H9 (cell line): ENCODE results near the gene ROCK1. TPM values are rescaled to one million over a fixed set of nuclear protein-coding genes. Genes with fewer than 3 reads are reported as not detected.

Source experiments
- DNase-seq: peaks from one replicate; pipeline ENCODE4 v3.0.0-alpha.2; 2017
- H2AFZ ChIP-seq: one replicate; pipeline ENCODE4 v1.6.1; 2013; ENCODE audit warnings: mild to moderate bottlenecking, low read length, control low read depth, moderate library complexity
- H2AK5ac ChIP-seq: 2 replicates; pipeline ENCODE4 v1.6.1; 2013; ENCODE audit warnings: low read length, control low read depth, mixed read lengths; ENCODE audit not compliant: insufficient read length
- H2BK120ac ChIP-seq: one replicate; pipeline ENCODE4 v1.6.1; 2013; ENCODE audit warnings: low read depth, mild to moderate bottlenecking, low read length, control low read depth, inconsistent platforms; ENCODE audit not compliant: poor library complexity, severe bottlenecking
- H2BK12ac ChIP-seq: 2 replicates; pipeline ENCODE4 v1.6.1; 2013; ENCODE audit warnings: low read length, control low read depth, mixed read lengths, low read depth; ENCODE audit not compliant: insufficient read length
- H2BK15ac ChIP-seq: 2 replicates; pipeline ENCODE4 v1.6.1; 2013; ENCODE audit warnings: low read depth, low read length, control low read depth
- H2BK20ac ChIP-seq: one replicate; pipeline ENCODE4 v1.6.1; 2013; ENCODE audit warnings: low read depth, mild to moderate bottlenecking, low read length, control low read depth, inconsistent platforms; ENCODE audit not compliant: poor library complexity, severe bottlenecking
- H2BK5ac ChIP-seq: 2 replicates; pipeline ENCODE4 v1.6.1; 2013; ENCODE audit warnings: low read length, control low read depth, mixed read lengths; ENCODE audit not compliant: insufficient read length
- H3K14ac ChIP-seq: 2 replicates; pipeline ENCODE4 v1.6.1; 2013; ENCODE audit warnings: low read length, control low read depth; ENCODE audit not compliant: insufficient read depth
- H3K18ac ChIP-seq: 2 replicates; pipeline ENCODE4 v1.6.1; 2013; ENCODE audit warnings: low read depth, mild to moderate bottlenecking, mixed read lengths, low read length, control low read depth; ENCODE audit not compliant: insufficient read length
- H3K23ac ChIP-seq: 2 replicates; pipeline ENCODE4 v1.6.1; 2013; ENCODE audit warnings: low read length, control low read depth, mixed read lengths, low read depth; ENCODE audit not compliant: insufficient read length
- H3K23me2 ChIP-seq: 2 replicates; pipeline ENCODE4 v1.6.1; 2013; ENCODE audit warnings: low read depth, mild to moderate bottlenecking, mixed read lengths, low read length, control low read depth; ENCODE audit not compliant: insufficient read length, poor library complexity, severe bottlenecking
- H3K27ac ChIP-seq: 2 replicates; pipeline ENCODE4 v1.5.1; 2013; ENCODE audit warnings: low read length, control low read depth, mixed read lengths, low read depth; ENCODE audit not compliant: insufficient read length
- H3K27me3 ChIP-seq: 2 replicates; pipeline ENCODE4 v1.6.1; 2013; ENCODE audit warnings: low read length, control low read depth, inconsistent platforms; ENCODE audit not compliant: insufficient read depth
- H3K4ac ChIP-seq: 2 replicates; pipeline ENCODE4 v1.6.1; 2013; ENCODE audit warnings: low read depth, mild to moderate bottlenecking, control low read depth, inconsistent platforms, low read length, moderate library complexity
- H3K4me1 ChIP-seq: 2 replicates; pipeline ENCODE4 v1.6.1; 2013; ENCODE audit warnings: low read length, control low read depth, inconsistent platforms; ENCODE audit not compliant: insufficient read depth
- H3K4me2 ChIP-seq: 2 replicates; pipeline ENCODE4 v1.6.1; 2013; ENCODE audit warnings: low read length, control low read depth, mixed read lengths; ENCODE audit not compliant: insufficient read length, insufficient read depth
- H3K56ac ChIP-seq: 2 replicates; pipeline ENCODE4 v1.6.1; 2013; ENCODE audit warnings: low read depth, mild to moderate bottlenecking, mixed read lengths, low read length, control low read depth; ENCODE audit not compliant: insufficient read length
- H3K79me1 ChIP-seq: 2 replicates; pipeline ENCODE4 v1.6.1; 2013; ENCODE audit warnings: low read depth, mild to moderate bottlenecking, moderate library complexity, low read length, control low read depth, inconsistent platforms; ENCODE audit not compliant: insufficient read depth, poor library complexity, severe bottlenecking
- H3K79me2 ChIP-seq: 2 replicates; pipeline ENCODE4 v1.6.1; 2013; ENCODE audit warnings: low read length, control low read depth, inconsistent platforms; ENCODE audit not compliant: insufficient read depth
- H3K9ac ChIP-seq: 2 replicates; pipeline ENCODE4 v1.6.1; 2013; ENCODE audit warnings: low read length, control low read depth, mixed read lengths; ENCODE audit not compliant: insufficient read length; ENCODE audit errors: extremely low read depth
- H3K9me3 ChIP-seq: one replicate; pipeline ENCODE4 v1.6.1; 2013; ENCODE audit warnings: low read depth, low read length, inconsistent platforms; ENCODE audit not compliant: control insufficient read depth
- H3T11ph ChIP-seq: one replicate; pipeline ENCODE4 v1.6.1; 2013; ENCODE audit warnings: mild to moderate bottlenecking, low read length, control low read depth, inconsistent platforms
- H4K20me1 ChIP-seq: one replicate; pipeline ENCODE4 v1.6.1; 2013; ENCODE audit not compliant: control insufficient read depth, insufficient read length, insufficient read depth
- H4K5ac ChIP-seq: 2 replicates; pipeline ENCODE4 v1.6.1; 2013; ENCODE audit warnings: low read depth, mild to moderate bottlenecking, mixed read lengths, low read length, control low read depth; ENCODE audit not compliant: insufficient read length
- H4K8ac ChIP-seq: replicated peaks from 2 replicates; pipeline ENCODE4 v1.6.1; 2013; ENCODE audit warnings: low read length, control low read depth, mixed read lengths, low read depth; ENCODE audit not compliant: insufficient read length
- H4K91ac ChIP-seq: 2 replicates; pipeline ENCODE4 v1.6.1; 2013; ENCODE audit warnings: low read depth, mild to moderate bottlenecking, moderate library complexity, mixed read lengths, low read length, control low read depth; ENCODE audit not compliant: insufficient read length
- H3K27ac Mint-ChIP-seq, 3 experiments: 2 replicates in 2 of 3; 3 replicates in 1 of 3; pipeline ENCODE4 v1.8.0; 2020 to 2021; ENCODE audit warnings: mixed read lengths in 3 of 3, mild to moderate bottlenecking in 1 of 3, moderate library complexity in 1 of 3
- H3K27me3 Mint-ChIP-seq: 2 replicates; pipeline ENCODE4 v1.8.0; 2021; ENCODE audit warnings: low read depth, mild to moderate bottlenecking, moderate library complexity, mixed read lengths
- H3K36me3 Mint-ChIP-seq, 3 experiments: 2 replicates in 2 of 3; 3 replicates in 1 of 3; pipeline ENCODE4 v1.8.0; 2020 to 2021; ENCODE audit warnings: low read depth in 3 of 3, mixed read lengths in 3 of 3; ENCODE audit not compliant: insufficient read depth in 1 of 3
- H3K4me1 Mint-ChIP-seq, 2 experiments: 2 replicates each; pipeline ENCODE4 v1.8.0; 2020; ENCODE audit warnings: mixed read lengths in 2 of 2
- H3K4me3 Mint-ChIP-seq, 2 experiments: 2 replicates in 1 of 2; 3 replicates in 1 of 2; pipeline ENCODE4 v1.8.0; 2020 to 2021; ENCODE audit warnings: mild to moderate bottlenecking in 2 of 2, mixed read lengths in 2 of 2, moderate library complexity in 1 of 2
- H3K9me3 Mint-ChIP-seq, 2 experiments: 2 replicates in 1 of 2; 3 replicates in 1 of 2; pipeline ENCODE4 v1.8.0; 2020; ENCODE audit warnings: mild to moderate bottlenecking in 2 of 2, mixed read lengths in 2 of 2, moderate library complexity in 1 of 2
- CTCF ChIP-seq: fragments of 200-600 bp; sonication (generic); conservative IDR thresholded peaks from 3 replicates; pipeline ENCODE4 v1.8.0; 2021; ENCODE audit warnings: antibody characterized with exemption, mild to moderate bottlenecking
- WGBS: extraction: QIAGEN DNeasy Blood & Tissue Kit; methylation state at CpG from one replicate; pipeline ENCODE4 v1.1.7; 2013; ENCODE audit warnings: missing lambda C conversion rate, low lambda C conversion rate, mixed read lengths; ENCODE audit not compliant: insufficient read length; ENCODE audit errors: extremely low coverage; 5-methylcytosine and 5-hydroxymethylcytosine counted together
- total RNA-seq: library from RNA; stranded (reverse); gene quantifications from 2 replicates; pipeline ENCODE4 v1.2.1, GENCODE V29; 2021

ROCK1 gene
- total RNA-seq, 1 experiment from 2014 or later: 38.2 TPM

GRCh38 chr18:21123290-21123926 is 11.8 kb upstream of the ROCK1 start:
- no peak overlapping the region for H2BK5ac ChIP-seq
- no peak overlapping the region for H3K4ac ChIP-seq
- H3K23ac ChIP-seq: no peak overlapping the region
- no peak for DNase-seq
- Mint-ChIP-seq H3K9me3 (no peaks in the 10 kb centered on the region; a peak in 1 of 5 replicates), H3K36me3 (no peaks in the 10 kb centered on the region; a peak in 1 of 7 replicates), H3K4me1 (peaks cover 0 to 5% of the 10 kb centered on the region in 2 experiments; a peak in 1 of 4 replicates), H3K27ac (no peak overlapping the region), H3K27me3 (no peaks in the 10 kb centered on the region), H3K4me3 (no peak overlapping the region)
- H2AK5ac ChIP-seq: no peak overlapping the region
- H2BK120ac ChIP-seq: no peak overlapping the region
- no peak overlapping the region for H3K18ac ChIP-seq
- no peak overlapping the region for H4K5ac ChIP-seq
- no peak overlapping the region for H3K14ac ChIP-seq
- H2AFZ ChIP-seq: no peak overlapping the region
- no peak overlapping the region for H2BK12ac ChIP-seq
- WGBS: 100% methylated on average over 1 of the region's 5 CpGs
- H4K91ac ChIP-seq: no peak overlapping the region
- no peak overlapping the region for H2BK15ac ChIP-seq
- H3K27ac ChIP-seq: no peak overlapping the region
- H3K27me3 ChIP-seq: no peaks in the 10 kb centered on the region
- TF ChIP-seq CTCF: no peak
- H4K20me1 ChIP-seq: no peaks in the 10 kb centered on the region
- H3T11ph ChIP-seq: no peak overlapping the region
- no peaks in the 10 kb centered on the region for H3K23me2 ChIP-seq
- no peak overlapping the region for H3K4me2 ChIP-seq
- no peaks in the 10 kb centered on the region for H3K9me3 ChIP-seq
- no peaks in the 10 kb centered on the region for H3K79me2 ChIP-seq
- no peak overlapping the region for H3K9ac ChIP-seq
- no peak overlapping the region for H2BK20ac ChIP-seq
- H3K79me1 ChIP-seq: no peaks in the 10 kb centered on the region
- H4K8ac ChIP-seq: no peak overlapping the region
- no peak overlapping the region for H3K56ac ChIP-seq
- no peaks in the 10 kb centered on the region; the same call in 1 of the 2 replicates for H3K4me1 ChIP-seq
